Measurements from ENCODE around the gene RAI1.

- no peak for TF ChIP-seq FEZF1 (tag by site-specific recombination; IDR thresholded peaks at IDR 0.05)
- no peak for TF ChIP-seq ZNF623 (tag by site-specific recombination; IDR thresholded peaks at IDR 0.05)
These were observed 76.1 kb downstream of the RAI1 start for GRCh38 chr17:17757391-17757791.

Measured in HEK293 (cell line).